Ishikawa (cell line): ENCODE measurements around the gene ZCCHC2.
A peak's percentile ranks its signal among the peaks of the same experiment; 100 is the strongest.

ENCODE experiments used
- CEBPB ChIP-seq: IDR thresholded peaks from 2 replicates; pipeline ENCODE4 v1.6.1; 2012
- CREB1 ChIP-seq: IDR thresholded peaks from 2 replicates; pipeline ENCODE4 v1.6.1; 2012; ENCODE audit warnings: low read depth
- EGR1 ChIP-seq: IDR thresholded peaks from 2 replicates; pipeline ENCODE4 v1.6.1; 2012
- EP300 ChIP-seq: IDR thresholded peaks from 2 replicates; pipeline ENCODE4 v1.6.1; 2012; ENCODE audit warnings: borderline replicate concordance
- FOXM1 ChIP-seq: IDR thresholded peaks from 2 replicates; pipeline ENCODE4 v1.6.1; 2012; ENCODE audit warnings: low read depth, borderline replicate concordance
- MAX ChIP-seq: IDR thresholded peaks from 2 replicates; pipeline ENCODE4 v1.6.1; 2012
- NFIC ChIP-seq: IDR thresholded peaks from 2 replicates; pipeline ENCODE4 v1.6.1; 2012
- RAD21 ChIP-seq: IDR thresholded peaks from 2 replicates; pipeline ENCODE4 v1.6.1; 2012; ENCODE audit warnings: low read depth
- REST ChIP-seq: IDR thresholded peaks from 2 replicates; pipeline ENCODE4 v1.6.1; 2012; ENCODE audit warnings: low read depth, mild to moderate bottlenecking
- TAF1 ChIP-seq: IDR thresholded peaks from 2 replicates; pipeline ENCODE4 v1.6.1; 2012; ENCODE audit warnings: low read depth, mild to moderate bottlenecking
- TCF12 ChIP-seq: IDR thresholded peaks from 2 replicates; pipeline ENCODE4 v1.6.1; 2012; ENCODE audit warnings: low read depth
- TEAD4 ChIP-seq: IDR thresholded peaks from 2 replicates; pipeline ENCODE4 v1.6.1; 2012
- USF1 ChIP-seq: IDR thresholded peaks from 2 replicates; pipeline ENCODE4 v1.6.1; 2012
- YY1 ChIP-seq: IDR thresholded peaks from 2 replicates; pipeline ENCODE4 v1.6.1; 2012; ENCODE audit warnings: low read depth
- ZBTB7A ChIP-seq: IDR thresholded peaks from 2 replicates; pipeline ENCODE4 v1.6.1; 2012; ENCODE audit warnings: low read depth

The ZCCHC2 gene

GRCh38 chr18:62485684-62486083, 37.1 kb upstream of the ZCCHC2 start:
- TF ChIP-seq TEAD4 (0 out of 2 replicates have a peak, but pooled peaks have one; percentile 9), CREB1 (no peak)

GRCh38 chr18:62486290-62486964, 36.4 kb upstream of the ZCCHC2 start:
- no peak for TF ChIP-seq EGR1
- TF ChIP-seq NFIC, result peak; percentile 71

- TF ChIP-seq FOXM1, result no peak
- no peak for TF ChIP-seq EP300
- TF ChIP-seq TAF1, result no peak
- TF ChIP-seq USF1, result no peak
- TF ChIP-seq MAX, result no peak
- no peak for TF ChIP-seq CEBPB
- no peak for TF ChIP-seq REST
- no peak for TF ChIP-seq ZBTB7A
- TF ChIP-seq CREB1, result no peak
- no peak for TF ChIP-seq NFIC
- no peak for TF ChIP-seq YY1
- TF ChIP-seq RAD21, result no peak
- no peak for TF ChIP-seq TCF12
- no peak for TF ChIP-seq TEAD4
- TF ChIP-seq EGR1, result no peak
Observed at GRCh38 chr18:62487161-62487560, 35.7 kb upstream of the ZCCHC2 start.

- TF ChIP-seq TEAD4 (no peak), TCF12 (no peak), REST (no peak), EP300 (no peak), EGR1 (no peak), RAD21 (no peak), YY1 (no peak), ZBTB7A (no peak), FOXM1 (no peak), MAX (no peak)
Observed at GRCh38 chr18:62490967-62491695, 31.7 kb upstream of the ZCCHC2 start.

GRCh38 chr18:62493033-62493862, 29.6 kb upstream of the ZCCHC2 start:
- TF ChIP-seq TAF1, result no peak

- TF ChIP-seq EGR1 (no peak), TAF1 (no peak), MAX (no peak), REST (no peak), USF1 (no peak), TCF12 (no peak), FOXM1 (no peak), TEAD4 (no peak), CREB1 (no peak), RAD21 (no peak), ZBTB7A (no peak), YY1 (no peak), NFIC (no peak), CEBPB (no peak), EP300 (no peak)
Observed at GRCh38 chr18:62494764-62495163, 28.1 kb upstream of the ZCCHC2 start.
